Medulla oblongata (tissue), 1 donor: Measurements from ENCODE around the gene CRYBB2.
A peak's percentile ranks its signal among the peaks of the same experiment; 100 is the strongest.
"Not testable (repeated sequence)": the region's sequence is repeated elsewhere in the genome, so short reads cannot be mapped to it uniquely, and the experiment has no call there.

Experiments used
- DNase-seq: peaks from one replicate; pipeline ENCODE4 v3.0.0-alpha.2; 2015; ENCODE audit errors: extremely low spot score

Gene CRYBB2

DNA sequence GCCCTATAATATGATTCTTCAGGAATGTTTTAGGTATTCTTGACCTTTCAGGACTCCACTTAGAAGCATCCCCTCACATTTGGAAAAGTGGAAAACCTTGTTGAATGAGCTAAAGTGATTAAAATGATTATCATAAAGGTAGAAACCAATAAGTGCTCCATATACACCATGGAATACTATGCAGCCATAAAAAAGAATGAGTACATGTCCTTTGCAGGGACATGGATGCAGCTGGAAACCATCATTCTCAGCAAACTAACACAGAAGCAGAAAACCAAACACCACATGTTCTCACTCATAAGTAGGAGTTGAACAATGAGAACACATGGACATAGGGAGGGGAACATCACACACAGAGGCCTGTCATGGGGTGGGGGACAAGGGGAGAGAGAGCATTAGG, 14.3 kb downstream of the CRYBB2 start:
- not testable (repeated sequence) for DNase-seq

DNA sequence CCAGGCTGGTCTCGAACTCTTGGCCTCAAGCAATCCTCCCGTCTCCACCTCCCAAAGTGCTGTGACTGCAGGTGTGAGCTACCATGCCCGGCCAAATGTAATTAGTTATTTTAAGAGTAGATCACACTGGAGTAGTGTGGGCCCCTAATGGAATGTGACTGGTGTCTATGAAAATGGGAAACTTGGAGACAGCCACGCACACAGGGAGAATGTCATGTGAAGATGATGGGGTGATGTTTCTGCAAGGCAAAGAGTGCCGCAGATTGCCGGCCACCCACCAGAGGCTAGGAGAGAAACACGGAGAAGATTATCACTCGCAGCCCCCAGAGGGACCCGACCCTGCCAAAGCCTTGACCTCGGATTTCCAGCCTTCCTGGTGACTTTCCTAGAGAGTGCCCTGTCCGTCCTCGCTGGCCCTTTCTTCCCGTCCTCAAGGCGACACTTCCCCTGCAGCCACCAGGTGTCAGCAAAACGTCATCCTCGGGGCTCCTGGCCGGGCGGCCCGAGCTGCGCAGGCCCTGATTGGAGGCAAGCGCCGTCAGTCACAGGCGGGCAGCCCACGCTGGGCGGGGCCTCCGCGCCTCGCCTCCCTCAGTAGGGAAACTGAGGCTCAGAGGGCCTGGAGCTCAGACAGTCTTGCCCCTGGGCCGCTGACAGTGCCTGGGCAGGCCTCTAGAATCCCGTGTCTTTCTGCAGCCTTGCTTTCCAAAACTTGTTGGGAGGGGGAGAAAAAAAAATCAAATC, 16.3 kb downstream of the CRYBB2 start:
- DNase-seq, result peak; percentile 63

DNA sequence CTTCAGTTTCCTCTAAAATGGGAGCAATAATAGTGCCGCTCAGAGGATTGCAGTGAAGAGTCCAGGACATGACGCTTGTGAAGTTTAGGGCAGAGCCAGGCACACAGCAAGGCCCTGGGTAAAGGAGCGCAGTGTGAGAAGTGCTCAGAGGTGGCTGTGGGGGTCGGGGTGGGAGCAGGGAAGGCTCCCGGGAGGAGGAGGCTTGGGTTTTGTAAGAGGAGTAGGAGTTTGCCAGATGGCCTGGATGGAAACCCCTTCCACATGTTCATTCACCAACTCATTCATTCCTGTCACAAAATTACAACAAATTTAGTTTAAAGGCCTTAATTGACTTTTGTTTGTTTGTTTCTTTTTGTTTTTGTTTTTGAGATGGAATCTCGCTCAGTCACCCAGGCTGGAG, 17.0 kb downstream of the CRYBB2 start:
- DNase-seq, result no peak

DNA sequence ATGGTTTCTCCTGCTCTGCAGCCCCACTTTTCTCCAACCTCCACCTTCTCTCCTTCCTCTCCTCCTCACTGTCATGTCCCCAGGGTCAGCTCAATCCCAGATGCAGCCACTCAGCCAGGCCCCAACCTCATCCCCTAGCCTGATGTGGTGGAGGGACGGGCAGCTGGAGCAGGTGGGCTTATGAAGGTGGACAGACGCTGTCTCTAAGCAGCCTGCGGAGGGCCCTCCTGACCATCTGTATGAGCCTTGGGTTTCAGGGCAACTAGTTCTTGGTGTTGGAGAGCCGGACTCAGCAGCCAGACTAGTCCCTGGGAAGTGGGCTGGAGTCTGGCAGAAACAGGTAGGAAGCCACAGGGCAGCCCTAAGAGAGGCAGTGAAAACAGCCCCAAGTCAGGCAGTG, 18.1 kb downstream of the CRYBB2 start:
- DNase-seq, result no peak

DNA sequence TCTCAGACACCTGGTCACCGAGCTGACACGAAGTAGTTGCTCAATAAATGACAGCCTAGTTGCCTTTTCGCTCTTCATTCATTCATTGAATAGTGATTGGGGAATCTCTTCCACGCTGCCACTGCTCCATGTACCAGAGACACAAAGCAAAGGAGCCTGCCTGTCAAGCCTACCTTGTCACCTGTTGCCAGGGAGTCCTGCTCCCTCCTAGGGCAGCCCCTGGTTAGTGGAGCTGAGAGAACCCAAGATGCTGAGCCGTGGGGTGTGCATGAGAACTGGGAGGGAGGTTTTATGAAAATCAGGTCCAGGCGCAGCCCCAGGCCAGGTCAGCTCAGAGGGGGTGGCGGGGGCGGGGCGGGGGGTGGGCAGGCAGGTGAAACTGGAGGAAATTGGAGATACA, 18.6 kb downstream of the CRYBB2 start:
- not testable (repeated sequence) for DNase-seq

DNA sequence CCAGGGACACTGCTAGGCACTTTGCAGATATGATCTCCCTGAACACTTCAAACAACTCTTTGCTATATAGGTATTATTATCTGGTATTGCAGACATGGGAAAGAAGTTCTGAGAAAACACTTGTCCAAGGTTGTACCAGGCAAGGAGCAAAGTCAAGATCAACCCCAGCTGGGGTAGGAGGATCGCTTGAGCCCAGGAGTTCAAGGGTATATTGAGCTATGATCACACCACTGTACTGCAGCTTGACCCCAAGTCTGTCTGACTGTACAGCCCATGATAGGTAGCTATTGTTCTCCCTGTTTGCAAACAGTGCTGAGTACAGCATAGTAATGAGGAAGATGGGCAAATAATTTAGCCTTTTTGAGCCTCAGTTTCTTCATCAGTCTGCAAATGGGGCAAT, 35.7 kb downstream of the CRYBB2 start:
- DNase-seq, result not testable (repeated sequence)

DNA sequence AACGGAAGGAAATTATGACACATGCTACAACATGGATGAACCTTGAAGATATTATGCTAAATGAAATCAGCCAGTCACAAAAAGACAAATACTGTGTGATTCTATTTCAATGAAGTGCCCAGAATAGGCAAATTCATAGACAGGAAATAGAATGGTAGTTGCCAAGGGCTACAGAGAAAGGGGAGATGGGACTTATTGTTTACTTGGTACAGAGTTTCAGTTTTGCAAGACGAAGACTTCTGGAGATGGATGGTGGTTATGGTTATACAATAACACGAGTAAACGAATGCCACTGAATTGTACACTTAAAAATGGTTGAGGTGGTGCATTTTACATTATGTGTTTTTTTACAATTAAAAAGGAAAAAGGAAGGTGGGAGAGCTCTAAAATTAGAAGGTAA, 48.1 kb downstream of the CRYBB2 start:
- DNase-seq, result not testable (repeated sequence)

DNA sequence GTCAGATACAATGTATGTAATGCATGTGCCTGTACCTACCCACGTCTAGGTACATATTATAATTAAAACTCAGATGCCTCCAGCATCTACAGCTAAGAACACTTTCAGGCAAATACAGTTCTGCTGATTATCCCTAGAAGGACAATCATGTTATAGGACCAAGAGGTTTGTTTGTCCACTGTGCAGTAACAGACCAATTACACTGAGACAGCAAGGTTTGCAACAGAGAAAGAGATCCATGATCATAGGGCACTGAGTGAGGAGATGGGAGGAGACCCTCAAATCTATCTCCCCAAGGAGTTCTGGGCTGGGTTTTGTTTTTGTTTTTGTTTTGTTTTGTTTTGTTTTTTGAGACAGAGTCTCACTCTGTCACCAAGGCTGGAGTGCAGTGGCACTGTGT, 49.5 kb downstream of the CRYBB2 start:
- not testable (repeated sequence) for DNase-seq

DNA sequence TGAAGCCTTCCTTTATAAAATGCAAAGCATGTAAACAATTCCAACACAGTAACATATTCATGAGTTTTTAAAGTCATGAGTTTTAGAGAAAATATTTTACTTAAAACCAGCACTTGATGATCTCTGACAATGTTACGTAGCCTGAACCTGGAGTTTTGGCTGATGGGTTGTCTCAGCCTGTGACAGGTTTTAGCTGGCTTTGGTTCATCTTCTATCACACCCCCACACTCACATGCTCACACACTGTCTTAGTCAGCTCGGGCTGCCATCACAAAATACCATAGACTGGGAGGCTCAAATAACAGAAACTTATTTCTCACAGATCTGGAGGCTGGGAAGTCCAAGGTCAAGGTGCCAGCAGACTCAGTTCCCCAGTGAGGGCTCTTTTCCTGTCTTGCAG, 50.6 kb downstream of the CRYBB2 start:
- not testable (repeated sequence) for DNase-seq

DNA sequence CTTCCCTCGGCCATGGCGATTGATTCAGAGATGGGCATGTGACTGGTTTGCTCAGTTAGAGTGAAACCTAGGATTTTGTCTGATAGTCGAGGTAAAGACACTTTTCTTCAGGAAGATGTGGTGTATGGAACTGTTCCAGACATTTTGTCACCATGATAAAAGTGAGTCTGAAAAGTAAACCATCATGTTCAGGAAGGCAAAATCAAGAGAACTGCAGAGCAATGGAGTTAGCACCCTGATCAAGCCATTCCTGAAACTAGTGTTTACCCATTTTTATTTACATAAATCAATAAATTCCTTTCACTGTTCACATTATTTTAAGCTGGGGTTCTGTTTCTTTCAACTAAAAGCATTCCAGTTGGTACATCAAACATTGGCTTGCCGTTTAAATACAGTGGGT, 53.8 kb downstream of the CRYBB2 start:
- not testable (repeated sequence) for DNase-seq

DNA sequence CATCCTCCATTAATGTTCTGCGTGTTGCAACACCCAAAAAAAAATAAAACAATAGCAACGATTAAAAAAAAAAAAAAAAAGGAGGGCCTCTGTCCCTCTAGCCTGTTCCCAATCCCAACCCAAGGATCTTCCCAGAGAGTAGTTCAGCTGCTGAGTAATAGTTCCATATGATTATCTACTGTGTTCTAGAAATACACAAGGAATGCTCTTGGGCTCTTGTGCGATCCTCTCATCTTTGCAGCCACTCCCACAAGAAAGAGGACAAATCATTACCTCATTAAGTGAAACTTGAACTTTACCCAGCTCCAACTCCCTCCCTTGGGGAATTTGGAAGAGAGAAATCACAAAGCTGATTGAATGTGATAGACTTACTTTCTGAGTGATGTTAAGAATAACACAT, 54.5 kb downstream of the CRYBB2 start:
- DNase-seq, result not testable (repeated sequence)

DNA sequence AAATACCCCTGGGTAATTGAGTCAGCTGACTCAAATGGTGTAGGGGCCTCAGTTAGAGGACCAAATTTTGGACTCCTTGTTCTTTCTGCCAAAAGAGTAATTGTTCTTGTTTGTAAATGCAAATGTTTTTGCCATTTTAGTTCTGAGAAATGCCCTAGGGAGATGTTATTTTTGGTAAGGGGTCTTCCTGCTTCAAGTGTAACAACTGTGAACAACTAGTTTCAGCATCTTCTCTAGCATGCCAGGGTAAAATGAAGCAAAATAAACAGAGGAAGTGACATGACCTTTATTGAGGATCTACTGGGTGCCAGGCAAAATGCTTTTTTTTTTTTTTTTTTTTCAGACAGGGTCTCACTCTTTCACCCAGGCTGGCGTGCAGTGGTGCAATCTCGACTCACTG, 60.7 kb downstream of the CRYBB2 start:
- DNase-seq, result not testable (repeated sequence)
